ENCODE measurements around the gene ZNF678.
"Not testable (repeated sequence)": the region's sequence is repeated elsewhere in the genome, so short reads cannot be mapped to it uniquely, and the experiment has no call there.

DNA sequence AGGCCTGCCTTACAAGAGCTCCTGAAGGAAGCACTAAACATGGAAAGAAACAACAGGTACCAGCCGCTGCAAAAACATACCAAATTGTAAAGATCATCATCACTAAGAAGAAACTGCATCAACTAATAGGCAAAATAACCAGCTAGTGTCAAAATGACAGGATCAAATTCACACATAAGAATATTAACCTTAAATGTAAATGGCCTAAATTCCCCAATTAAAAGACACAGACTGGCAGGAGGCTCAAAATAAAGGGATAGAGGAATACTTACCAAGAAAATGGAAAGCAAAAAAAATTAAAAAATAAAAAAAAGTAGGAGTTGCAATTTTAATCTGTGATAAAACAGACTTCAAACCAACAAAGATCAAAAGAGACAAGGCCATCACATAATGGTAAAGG, 11.5 kb upstream of the ZNF678 start:
- not testable (repeated sequence) for TF ChIP-seq POLR2AphosphoS5 (IDR thresholded peaks at IDR 0.05; ENCODE audit: borderline replicate concordance, low read depth, low read length); EZH2 (IDR thresholded peaks at IDR 0.05)

Measured in SK-N-MC (cell line).